Measurements from ENCODE around the gene PTOV1. TPM values are rescaled to one million over a fixed set of nuclear protein-coding genes. Genes with fewer than 3 reads are reported as not detected.

The PTOV1 gene
- total RNA-seq, 1 donor from 2014 or later, result 107 TPM

DNA sequence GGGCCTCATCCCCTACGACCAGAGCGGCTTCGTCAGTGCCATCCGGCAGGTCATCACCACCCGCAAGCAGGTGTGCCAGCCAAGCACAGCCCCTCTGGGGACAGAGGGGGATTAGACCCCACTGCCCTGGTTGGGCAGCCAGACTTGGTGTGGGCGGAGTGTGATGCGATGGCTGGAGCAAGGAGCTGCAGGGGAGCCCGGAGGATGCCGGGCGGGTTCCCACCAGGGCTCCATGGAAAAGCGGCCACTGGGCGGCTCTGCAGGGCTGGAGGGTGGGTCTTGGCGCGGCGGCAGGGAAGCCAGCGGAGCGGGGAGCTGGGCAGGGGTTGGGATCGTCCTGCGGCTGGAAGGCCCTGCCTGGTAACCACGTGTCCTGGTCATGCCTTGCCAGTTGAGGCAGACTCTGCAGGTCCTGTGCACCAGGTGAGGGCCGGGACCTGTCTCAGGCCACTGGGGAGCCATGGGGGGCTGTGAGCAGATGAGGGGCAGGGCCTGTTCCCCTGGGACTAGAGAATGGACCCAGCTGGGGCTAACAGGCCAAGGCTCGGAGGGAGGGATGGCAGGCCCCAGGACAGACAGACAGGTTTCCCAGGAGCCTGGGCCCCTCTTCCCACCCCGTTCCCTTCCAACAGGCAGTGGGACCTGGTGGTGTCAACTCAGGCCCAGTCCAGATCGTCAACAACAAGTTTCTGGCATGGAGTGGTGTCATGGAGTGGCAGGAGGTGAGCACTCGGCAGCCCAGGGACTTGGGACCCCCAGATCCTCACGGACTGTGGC lies 6.3 kb downstream of the PTOV1 start:
- H3K27ac Mint-ChIP-seq, result no peak overlapping the region
- CTCF ChIA-PET, result no interaction called here

DNA sequence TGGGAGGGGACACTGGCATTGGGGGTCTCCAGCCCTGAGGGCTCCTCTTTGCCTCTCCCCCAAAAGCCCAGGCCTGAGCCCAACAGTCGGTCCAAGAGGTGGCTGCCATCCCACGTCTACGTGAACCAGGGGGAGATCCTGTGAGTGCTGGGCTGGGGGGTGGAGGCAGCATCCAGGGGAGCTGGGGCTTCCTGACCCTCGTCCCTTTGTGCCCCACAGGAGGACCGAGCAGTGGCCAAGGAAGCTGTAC lies 6.8 kb downstream of the PTOV1 start:
- H3K27ac Mint-ChIP-seq, result no peak overlapping the region
- peaks cover 18% of the 10 kb centered on the region for H3K4me1 Mint-ChIP-seq
- no peak overlapping the region for H3K4me3 Mint-ChIP-seq
- ChIA-PET POLR2A (interaction anchor here (0.6 to 1.2 kb wide), 2 partner anchors 11 to 22 kb away, joined by 6 to 7 read pairs; no protein-coding TSS in a partner anchor), CTCF (no interaction called here)
- TF ChIP-seq, protein P1, sequence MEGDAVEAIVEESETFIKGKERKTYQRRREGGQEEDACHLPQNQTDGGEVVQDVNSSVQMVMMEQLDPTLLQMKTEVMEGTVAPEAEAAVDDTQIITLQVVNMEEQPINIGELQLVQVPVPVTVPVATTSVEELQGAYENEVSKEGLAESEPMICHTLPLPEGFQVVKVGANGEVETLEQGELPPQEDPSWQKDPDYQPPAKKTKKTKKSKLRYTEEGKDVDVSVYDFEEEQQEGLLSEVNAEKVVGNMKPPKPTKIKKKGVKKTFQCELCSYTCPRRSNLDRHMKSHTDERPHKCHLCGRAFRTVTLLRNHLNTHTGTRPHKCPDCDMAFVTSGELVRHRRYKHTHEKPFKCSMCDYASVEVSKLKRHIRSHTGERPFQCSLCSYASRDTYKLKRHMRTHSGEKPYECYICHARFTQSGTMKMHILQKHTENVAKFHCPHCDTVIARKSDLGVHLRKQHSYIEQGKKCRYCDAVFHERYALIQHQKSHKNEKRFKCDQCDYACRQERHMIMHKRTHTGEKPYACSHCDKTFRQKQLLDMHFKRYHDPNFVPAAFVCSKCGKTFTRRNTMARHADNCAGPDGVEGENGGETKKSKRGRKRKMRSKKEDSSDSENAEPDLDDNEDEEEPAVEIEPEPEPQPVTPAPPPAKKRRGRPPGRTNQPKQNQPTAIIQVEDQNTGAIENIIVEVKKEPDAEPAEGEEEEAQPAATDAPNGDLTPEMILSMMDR (IDR thresholded peaks at IDR 0.05), result no peak
- no peaks in the 10 kb centered on the region for H3K27me3 Mint-ChIP-seq
- no peak for DNase-seq
- intact Hi-C loops (cut with micrococcal nuclease), result no loop called here
- no peak for ATAC-seq (ENCODE audit: low read depth)
- peaks cover 57% of the 10 kb centered on the region for H3K36me3 Mint-ChIP-seq (ENCODE audit: low read depth)
- no peaks in the 10 kb centered on the region for H3K9me3 Mint-ChIP-seq

More for the DNA sequence above, 6.3 kb downstream of the PTOV1 start:
- DNase-seq (no peak), ATAC-seq (ENCODE audit: low read depth) (no peak)
- TF ChIP-seq, protein P1 (IDR thresholded peaks at IDR 0.05), result no peak
- no peaks in the 10 kb centered on the region for H3K9me3 Mint-ChIP-seq
- H3K36me3 Mint-ChIP-seq (ENCODE audit: low read depth), result peaks cover 57% of the 10 kb centered on the region
- H3K4me3 Mint-ChIP-seq, result no peak overlapping the region
- peaks cover 23% of the 10 kb centered on the region for H3K4me1 Mint-ChIP-seq
- no peaks in the 10 kb centered on the region for H3K27me3 Mint-ChIP-seq
- intact Hi-C loops (cut with micrococcal nuclease), result no loop called here
- POLR2A ChIA-PET, result interaction anchor here (0.6 to 1.2 kb wide), 2 partner anchors 12 to 23 kb away, joined by 6 to 7 read pairs; no protein-coding TSS in a partner anchor

DNA sequence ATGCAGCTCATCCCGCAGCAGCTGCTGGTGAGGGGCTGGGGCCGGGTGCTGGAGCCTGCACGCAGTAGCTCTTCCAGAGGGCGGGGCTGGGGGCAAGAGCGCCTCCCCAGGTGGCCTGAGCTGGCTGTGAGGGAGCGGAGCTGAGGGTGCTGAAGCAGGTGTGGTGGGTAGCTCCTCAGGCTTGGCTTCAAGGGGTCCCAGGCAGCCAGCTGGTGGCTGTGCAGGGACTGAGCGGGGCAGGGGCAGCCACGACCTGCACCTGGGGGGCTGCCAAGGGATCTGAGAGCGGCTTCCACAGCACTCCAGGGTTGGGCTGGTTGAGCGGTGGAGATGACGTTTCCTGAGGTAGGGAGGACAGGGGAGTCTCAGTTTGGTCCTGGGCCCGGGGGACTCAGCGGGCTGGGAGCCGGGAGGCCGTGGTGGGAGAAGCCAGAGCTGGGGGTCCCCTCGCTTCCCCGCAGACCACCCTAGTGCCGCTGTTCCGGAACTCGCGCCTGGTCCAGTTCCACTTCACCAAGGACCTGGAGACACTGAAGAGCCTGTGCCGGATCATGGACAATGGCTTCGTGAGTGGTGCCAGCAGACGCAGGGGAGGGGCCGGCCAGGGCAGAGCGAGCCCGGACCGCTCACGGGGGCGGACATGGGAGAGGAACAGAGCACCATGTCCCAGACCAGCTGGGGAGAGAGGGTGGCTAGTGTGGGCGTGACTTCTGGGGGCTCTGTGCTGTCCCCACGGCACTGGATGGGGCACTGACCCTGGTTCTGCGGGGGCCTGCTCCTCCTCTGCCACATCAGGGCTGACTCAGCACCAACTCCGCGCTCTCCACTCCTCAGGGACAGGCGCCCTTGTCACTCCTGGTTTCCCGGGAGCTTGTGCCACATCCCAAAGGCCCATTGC lies 7.4 kb downstream of the PTOV1 start:
- no peak for ATAC-seq (ENCODE audit: low read depth)
- ChIA-PET CTCF (no interaction called here), POLR2A (interaction anchor here (1.2 to 1.5 kb wide), 2 partner anchors 8 to 11 kb away, joined by 6 to 7 read pairs; partner anchors contain the start of gene PTOV1)
- intact Hi-C loops (cut with micrococcal nuclease), result no loop called here
- H3K36me3 Mint-ChIP-seq (ENCODE audit: low read depth), result peaks cover 60% of the 10 kb centered on the region
- no peak overlapping the region for H3K4me3 Mint-ChIP-seq
- no peak overlapping the region for H3K27ac Mint-ChIP-seq
- no peak for DNase-seq
- H3K9me3 Mint-ChIP-seq, result no peaks in the 10 kb centered on the region
- TF ChIP-seq, protein P1 (IDR thresholded peaks at IDR 0.05), result no peak
- no peaks in the 10 kb centered on the region for H3K27me3 Mint-ChIP-seq
- H3K4me1 Mint-ChIP-seq, result peaks cover 16% of the 10 kb centered on the region

DNA sequence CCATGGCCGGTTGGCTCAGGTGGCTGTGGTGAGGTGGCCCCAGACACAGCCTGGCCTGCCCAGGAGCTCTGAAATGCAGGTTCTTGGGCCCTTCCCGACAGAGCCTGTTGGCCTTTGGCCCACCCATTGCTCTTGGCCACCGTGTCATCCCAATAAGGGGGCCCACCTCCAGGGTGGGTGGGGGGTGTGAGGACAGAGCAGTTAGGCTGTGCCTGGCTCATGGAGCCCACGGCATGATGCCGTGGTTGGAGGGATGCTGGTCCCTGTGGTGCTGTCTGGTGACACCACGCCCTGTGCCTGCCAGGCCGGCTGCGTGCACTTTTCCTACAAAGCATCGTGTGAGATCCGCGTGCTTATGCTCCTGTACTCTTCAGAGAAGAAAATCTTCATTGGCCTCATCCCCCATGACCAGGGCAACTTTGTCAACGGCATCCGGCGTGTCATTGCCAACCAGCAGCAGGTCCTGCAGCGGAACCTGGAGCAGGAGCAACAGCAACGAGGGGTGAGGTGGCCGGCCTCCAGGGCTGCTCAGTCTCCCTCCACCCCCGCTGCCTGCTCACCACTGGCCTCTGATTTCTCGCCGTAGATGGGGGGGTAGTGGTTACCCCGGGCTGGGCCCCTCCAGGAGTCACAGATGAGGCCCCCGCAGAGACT lies 8.8 kb downstream of the PTOV1 start:
- H3K4me3 Mint-ChIP-seq, result no peak overlapping the region
- peaks cover 75% of the 10 kb centered on the region for H3K36me3 Mint-ChIP-seq (ENCODE audit: low read depth)
- no peaks in the 10 kb centered on the region for H3K27me3 Mint-ChIP-seq
- peaks cover 9% of the 10 kb centered on the region for H3K4me1 Mint-ChIP-seq
- ChIA-PET CTCF (no interaction called here), POLR2A (interaction anchor here (1.5 kb wide), 1 partner anchor 9 kb away, joined by 7 read pairs; the partner anchor contains the start of gene PTOV1)
- ATAC-seq (ENCODE audit: low read depth) (no peak), DNase-seq (no peak)
- TF ChIP-seq, protein P1 (IDR thresholded peaks at IDR 0.05), result no peak
- no peak overlapping the region for H3K27ac Mint-ChIP-seq
- H3K9me3 Mint-ChIP-seq, result no peaks in the 10 kb centered on the region
- intact Hi-C loops (cut with micrococcal nuclease), result no loop called here

Data from activated B cell treated with CpG ODN at 0.5 μM for 24 hours (primary cell).